HG02885 (cell line): ENCODE measurements around the gene KNSTRN.

Source experiments
- ATAC-seq: cut with Tn5 transposase; IDR thresholded peaks from one replicate; pipeline ENCODE4 v1.9.1; 2021; ENCODE audit warnings: mild to moderate bottlenecking; ENCODE audit not compliant: unreplicated experiment, poor library complexity

Gene KNSTRN

DNA sequence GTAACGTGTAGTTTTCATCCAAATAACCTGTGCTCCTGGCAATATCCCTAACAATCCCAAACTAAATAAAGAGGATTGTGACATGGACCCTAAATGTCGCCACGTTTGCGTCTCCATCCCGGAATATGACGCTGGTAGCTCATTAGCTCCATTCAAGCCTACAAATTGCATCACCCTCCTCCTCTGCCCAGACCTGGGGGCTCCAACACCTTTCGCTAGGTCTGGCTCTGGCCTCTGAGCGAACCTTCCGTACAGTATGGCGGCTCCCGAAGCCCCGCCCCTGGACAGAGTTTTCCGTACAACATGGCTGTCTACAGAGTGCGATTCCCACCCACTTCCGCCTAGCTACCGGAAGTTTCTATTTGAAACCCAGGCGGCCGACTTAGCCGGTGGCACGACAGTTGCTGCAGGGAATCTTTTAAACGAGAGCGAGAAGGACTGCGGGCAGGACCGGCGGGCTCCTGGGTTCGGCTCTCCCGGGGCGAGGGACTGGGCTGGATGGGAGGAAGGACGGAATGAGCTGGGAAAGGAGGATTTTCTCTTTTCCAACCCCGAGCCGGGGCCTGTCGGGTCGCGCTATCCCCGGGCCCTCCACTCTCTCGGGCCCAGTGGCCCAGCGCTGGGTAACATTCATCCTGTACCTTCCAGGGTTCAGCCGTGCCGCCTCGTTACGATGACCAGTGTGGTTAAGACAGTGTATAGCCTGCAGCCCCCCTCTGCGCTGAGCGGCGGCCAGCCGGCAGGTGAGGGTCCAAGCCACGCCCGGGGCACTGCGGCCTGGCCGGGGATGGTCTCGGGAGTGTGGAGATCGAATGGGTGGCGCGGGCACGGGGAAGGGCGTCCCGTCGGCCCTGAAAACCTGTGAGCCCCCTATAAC is at the start of gene KNSTRN:
Gene KNSTRN (plus strand): TSS at position 142 of the 877 bp plus-strand sequence. CDS start 115 bp downstream, at position 257.
- ATAC-seq: peak; percentile 96

DNA sequence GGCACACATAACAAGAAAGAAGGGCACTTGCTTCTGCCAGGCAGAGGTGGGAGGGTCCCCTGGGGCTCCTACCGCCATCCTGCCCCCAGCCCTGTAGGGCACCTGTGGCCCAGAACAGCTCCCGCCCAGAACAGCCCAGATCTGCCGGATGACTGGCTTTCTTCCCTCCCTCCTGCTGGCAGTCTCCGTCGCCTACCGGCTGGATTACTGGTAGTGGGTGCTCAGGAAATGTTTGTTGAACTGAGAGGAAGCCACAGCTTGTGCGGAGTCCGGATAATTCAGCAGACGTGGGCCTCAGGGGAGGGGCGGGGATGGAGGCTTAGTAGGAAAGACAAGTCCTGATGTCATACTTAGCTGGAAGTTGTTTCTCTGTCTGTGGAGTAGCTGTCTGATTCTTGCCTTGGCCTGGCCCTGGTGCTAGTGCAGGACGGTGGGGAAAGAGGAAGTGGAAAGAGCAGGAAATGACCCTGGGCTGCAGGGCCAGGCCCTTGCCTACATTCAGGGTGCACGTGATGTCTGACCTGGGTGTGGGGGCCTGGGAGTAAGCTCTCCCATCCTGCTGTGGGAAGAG is 48.5 kb upstream of the KNSTRN start:
- no peak for ATAC-seq

DNA sequence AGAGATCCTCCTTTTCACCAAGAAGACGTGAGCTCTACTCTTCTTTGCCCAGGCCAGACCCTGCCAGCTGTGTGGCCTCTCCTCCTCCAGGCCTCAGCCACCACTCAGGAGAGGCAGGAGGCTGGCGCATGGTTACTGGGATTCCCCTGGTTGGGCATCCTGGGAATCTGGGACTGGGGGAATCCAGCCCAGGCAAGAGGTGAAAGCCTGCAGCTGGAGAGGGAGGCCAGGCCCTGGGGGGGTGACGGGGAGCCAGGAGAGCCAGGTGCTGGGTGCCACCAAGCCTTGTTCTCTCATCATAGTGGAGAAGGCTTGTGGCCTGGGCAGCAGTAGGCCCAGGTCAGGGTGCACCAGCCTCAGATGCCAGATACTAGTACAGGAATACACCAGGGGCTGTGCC is 48.0 kb upstream of the KNSTRN start:
- no peak for ATAC-seq

DNA sequence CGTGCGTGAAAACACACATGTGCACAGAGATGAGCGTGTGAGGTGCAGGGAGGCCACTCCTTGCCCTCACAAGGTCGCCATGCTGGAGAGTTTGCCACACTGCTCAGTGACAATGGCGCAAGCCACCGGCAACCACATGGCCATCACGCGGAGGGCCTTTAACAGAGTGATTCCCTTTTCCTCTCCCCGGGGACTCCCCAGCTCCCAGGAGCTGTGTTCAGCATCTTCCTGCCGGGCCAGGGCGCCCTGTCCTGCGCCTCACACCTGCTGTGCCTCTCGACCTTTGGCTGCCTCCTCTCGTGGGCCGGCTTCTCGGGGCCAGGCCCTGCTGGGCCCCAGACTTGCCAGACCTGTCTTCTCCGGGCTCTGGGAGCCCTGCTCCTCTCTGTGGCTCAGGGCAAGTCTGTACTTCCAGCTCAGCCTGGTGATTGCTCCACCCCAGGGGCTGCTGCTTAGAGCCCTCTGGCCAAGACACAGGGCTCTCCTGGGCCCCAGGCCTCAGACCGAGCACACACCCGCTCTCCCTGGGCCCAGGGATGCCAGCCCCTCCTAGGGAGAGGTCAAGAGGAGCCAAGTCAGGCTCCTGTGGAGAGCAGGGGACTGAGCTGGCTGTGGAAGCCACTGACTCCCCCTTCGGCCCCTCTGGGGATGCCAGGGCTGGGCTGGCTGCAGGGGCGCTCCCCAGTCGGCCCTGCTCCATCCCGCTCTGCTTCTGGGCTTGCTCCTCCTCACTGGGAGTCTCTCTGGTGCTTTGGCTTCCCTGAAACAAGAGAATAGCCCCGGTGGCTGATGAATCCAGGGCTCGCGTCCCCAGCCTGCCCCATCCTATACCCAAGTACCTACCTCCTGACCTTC is 47.4 kb upstream of the KNSTRN start:
- ATAC-seq: no peak

- ATAC-seq: no peak
Observed at GRCh38 chr15:40335938-40336743, 46.4 kb upstream of the KNSTRN start.

DNA sequence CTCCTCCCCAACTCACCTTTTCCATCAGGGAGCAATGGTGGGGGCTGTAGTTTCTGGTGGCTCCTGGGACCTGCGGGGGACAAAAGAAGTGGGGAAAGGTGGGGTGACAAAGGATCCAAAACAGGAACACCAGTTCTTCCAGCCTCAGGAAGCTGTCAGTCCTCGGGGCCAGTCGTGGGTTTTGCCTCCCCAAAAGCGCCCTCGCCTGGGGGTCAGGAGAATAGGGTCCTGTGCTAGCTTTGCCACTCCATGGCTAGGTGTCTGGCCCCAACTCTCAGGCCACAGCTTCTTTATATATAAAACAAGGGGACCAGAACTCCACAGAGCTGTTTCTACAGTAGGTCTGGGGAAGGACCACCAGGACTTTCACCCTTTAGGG is 45.8 kb upstream of the KNSTRN start:
- no peak for ATAC-seq

DNA sequence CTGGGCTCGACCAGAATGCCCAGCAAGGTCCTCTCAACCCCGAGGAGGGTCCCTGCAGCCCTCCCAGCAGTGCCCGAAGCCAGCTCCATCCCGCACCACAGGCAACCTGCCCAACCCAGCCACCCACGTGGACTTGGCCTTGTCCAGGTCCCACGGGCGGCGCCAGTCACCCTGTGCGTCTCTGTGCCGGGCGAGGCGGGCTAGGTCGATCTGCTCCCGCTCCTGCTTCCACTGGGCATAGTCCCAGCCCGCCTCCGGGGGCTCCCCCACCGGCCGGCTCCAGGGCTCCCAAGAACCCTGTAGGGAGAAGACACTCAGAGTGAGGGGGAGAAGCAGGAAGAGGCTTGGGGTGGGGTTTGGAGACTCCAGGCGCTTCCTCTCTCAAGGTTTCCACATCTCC is 44.9 kb upstream of the KNSTRN start:
- ATAC-seq: no peak

DNA sequence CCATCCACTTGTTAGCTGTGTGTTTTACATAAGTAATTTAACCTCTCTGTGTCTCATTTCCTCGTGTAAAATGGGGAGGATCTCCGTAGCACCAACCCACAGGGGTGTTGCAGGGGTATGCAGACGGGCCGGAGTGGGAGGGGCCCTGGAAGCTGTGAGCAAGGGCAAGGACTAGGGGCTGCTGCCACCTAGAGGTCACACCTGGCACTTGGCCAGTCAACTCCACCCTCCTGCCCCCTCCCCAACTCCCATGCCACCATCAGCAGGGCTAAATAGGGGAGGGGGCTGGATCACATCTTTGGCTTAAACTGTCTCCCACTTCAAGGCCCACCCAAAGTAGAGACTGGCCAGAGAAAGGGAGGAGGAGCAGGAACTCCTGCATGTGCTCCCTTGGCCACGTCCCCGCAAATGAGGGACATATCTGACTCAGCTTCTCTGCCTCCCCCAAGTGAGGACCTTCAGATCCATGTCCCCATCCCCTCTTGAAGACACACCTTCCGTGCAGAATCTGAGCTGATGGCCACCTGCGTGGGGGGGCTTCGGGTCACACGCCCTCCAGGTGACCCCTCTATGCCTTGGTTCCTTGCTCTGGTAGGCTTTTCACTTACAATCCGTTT is 44.4 kb upstream of the KNSTRN start:
- ATAC-seq: peak; percentile 63

- ATAC-seq: no peak
Observed at GRCh38 chr15:40338921-40339620, 43.5 kb upstream of the KNSTRN start.

- ATAC-seq: no peak
Observed at GRCh38 chr15:40339621-40339945, 42.9 kb upstream of the KNSTRN start.

DNA sequence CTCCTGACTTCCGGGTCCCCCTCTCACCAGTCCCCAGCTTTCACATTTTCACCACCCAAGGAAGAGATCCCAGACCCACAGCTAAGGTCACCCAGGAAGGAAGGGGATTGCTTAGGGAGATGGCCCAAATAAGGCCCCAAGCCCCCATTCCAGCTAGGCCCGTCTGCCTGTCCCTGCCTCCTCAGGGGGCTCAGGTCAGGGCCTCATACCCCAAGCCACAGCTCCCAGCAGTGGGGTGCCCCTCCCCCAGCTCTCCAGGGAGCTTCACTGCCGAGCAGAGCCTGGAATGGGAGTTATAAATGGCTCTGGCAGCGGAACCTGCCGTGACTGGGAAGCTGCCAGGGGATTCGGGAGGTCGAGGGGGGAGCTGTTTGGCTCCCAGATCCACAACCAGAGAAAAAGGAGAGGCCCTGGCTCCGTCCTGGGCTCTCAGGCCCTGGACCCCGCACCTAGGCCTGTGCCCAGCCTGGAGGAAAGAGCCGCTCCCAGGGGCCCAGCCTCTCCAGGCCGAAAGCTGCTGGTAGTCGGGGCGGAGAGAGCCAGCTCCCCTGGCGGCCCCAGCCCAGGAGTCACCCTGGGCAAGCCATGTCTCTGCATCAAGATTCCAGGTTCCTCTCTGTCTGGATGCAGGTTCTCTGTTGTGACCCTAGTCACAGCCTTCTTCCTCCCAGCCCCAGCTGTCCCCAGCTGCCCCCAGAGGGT is 42.3 kb upstream of the KNSTRN start:
- ATAC-seq: no peak

- ATAC-seq: no peak
Observed at GRCh38 chr15:40340740-40341400, 41.7 kb upstream of the KNSTRN start, which contains the start of gene CCDC9B. CCDC9B (minus strand) TSS chr15:40340939; CDS start chr15:40340819, 120 bp downstream.

- ATAC-seq: no peak
Observed at GRCh38 chr15:40342416-40343320, 39.9 kb upstream of the KNSTRN start.

DNA sequence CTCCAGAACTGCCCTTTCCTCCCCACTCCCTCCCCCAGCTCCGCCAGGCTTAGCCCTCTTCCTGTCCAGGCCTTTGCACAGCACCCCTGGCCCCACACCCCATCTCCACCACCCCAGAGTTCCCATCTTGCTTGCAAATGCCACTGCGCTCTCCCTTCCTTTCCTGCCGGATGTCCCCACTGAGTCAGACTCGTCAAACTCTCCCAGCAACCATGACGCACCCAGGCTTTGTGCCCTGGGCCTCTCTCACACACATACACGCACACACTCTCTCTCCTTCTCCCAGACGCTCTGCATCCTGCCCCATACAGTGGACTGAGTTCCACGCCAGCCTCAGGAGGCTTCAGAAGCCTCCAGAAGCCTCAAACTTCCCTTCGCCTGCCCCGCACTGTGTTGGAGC is 39.0 kb upstream of the KNSTRN start:
- ATAC-seq: no peak

DNA sequence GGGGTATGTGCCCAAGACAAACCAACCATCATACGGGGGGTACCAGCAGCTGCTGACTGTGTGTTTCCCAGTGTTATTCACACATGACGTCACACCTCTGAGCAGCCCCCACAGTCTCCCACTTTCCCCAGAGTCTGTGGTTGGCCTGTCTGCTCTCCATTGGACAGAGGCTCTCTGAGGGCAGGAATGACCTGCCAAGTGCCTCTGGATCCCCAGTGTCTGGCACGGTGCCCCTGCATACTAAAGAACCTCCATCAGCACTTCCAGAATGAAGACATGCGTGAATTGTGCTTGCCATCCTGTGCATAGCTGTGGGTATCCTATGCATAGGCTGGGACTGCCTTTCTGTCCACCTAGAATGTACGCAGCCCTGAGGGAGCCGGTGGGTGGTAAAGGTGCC is 38.3 kb upstream of the KNSTRN start:
- no peak for ATAC-seq

- ATAC-seq: no peak
Observed at GRCh38 chr15:40344631-40345120, 37.8 kb upstream of the KNSTRN start.
